ENCODE data around the gene TXNL4B.

The TXNL4B gene

DNA sequence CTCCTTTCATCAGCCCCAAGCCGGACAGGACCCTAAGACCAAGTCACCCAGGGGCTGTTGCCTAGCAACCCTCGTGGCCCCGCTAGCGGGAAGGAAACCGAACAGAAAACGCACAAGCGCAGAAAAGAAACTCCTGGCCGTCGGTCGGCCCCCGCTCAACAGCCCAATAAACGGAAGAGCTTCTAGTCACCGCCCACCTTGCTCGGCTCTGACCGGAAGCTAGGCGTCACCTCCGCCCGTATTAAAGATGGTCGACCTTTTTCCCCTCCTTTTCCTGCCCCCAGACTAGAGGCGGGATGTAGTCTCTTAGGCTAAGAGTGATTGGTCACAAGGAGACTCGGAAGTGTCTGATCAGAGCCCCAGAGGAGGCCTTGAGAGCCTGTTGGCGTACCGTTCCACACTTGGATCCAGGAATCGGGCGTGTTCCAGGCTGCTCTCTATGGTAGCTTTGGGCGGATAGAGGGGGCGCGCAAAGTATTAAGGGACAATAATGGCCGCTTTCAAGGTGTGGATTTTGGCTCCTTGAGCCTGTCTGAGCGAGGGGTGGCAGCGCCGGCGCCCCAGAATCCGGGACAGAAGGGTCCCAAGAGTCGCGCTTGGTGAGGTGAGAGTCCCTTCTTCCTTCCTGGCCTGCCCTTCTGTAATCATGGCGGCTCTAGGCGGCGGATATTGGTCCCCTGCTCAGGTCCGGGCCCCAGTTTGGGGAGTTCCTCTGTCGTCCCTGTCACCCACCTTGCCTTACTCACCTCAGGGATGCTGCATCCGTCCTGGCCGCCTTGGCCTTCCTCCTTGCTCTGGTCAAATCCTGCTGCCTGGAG, at the start of gene TXNL4B, which contains the start of gene DHX38:
Gene TXNL4B (minus strand): TSS at position 173 of the 818 bp plus-strand sequence. CDS start 2,871 bp downstream, outside the sequence.
Gene DHX38 (plus strand): TSS at position 400 of the 818 bp plus-strand sequence. CDS start 2,311 bp downstream, outside the sequence.
- peak; percentile 87 for DNase-seq

- DNase-seq: no peak
Observed at GRCh38 chr16:72142476-72142875, 49.1 kb upstream of the TXNL4B start.

GRCh38 chr16:72139908-72140307, 46.5 kb upstream of the TXNL4B start:
- no peak for DNase-seq

DNA sequence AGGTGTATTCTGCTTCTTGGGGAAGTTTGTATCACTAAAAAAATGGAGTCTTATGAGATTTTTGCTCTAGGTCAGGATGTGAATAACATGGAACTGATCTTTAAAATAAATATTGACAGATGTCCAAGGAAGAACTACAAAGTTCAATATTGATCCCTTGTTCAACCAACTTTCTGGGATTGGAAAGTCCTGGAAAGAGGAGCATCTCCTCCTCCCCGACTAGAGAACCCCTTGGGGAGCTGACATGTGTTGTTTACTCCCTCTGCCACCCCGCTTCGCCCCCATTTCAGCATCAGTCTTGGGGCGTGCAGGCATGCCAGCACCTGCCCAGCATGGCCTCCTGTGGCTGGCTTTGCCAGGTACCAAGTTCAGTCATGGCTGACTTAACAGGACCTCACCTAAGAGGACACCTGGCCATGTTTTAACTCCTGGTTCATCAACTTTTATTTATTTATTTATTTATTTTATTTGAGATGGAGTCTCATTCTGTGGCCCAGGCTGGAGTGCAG, 44.7 kb upstream of the TXNL4B start:
- no peak for DNase-seq

- DNase-seq: no peak
Observed at GRCh38 chr16:72137380-72138063, 44.1 kb upstream of the TXNL4B start.

DNA sequence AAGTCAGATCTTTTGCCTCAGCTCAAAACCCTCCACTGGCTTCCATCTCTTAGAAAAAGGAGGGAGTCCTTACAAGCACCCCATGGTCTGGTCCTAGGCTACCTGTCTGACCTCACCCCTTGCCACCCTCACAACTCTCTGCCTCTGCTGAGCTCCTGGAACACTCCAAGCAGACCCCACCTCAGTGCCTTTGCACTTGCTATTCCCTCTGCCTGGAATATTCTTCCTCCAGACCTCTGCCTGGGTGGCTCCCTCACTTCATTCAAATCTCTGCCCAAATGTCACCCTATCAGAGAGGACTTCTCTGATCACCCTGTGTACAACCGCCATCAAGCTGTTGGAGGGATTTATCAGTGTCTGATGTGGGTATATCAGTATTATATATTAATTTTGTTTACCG, 41.1 kb upstream of the TXNL4B start:
- DNase-seq: no peak

- no peak for DNase-seq
Observed at GRCh38 chr16:72132726-72133125, 39.3 kb upstream of the TXNL4B start.

DNA sequence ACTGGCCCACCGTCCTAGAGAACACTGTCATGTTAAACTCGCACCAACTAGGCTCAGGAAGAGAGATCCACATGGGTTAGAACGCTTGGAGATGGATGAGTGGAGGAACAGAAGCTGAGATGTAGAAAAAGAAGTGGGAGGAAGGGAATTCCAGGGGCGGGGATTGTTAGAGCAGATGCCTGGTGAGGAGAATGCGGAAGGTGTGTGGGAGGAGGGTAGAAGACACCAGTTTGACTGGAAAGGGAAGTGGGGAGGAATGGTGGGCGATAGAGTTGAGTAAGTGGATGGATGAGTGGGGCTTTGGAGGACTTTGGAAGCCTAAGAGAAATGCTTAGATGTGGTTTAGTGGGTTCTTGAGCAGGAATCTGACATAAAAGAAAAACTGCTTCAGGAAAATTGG, 37.6 kb upstream of the TXNL4B start:
- no peak for DNase-seq

DNA sequence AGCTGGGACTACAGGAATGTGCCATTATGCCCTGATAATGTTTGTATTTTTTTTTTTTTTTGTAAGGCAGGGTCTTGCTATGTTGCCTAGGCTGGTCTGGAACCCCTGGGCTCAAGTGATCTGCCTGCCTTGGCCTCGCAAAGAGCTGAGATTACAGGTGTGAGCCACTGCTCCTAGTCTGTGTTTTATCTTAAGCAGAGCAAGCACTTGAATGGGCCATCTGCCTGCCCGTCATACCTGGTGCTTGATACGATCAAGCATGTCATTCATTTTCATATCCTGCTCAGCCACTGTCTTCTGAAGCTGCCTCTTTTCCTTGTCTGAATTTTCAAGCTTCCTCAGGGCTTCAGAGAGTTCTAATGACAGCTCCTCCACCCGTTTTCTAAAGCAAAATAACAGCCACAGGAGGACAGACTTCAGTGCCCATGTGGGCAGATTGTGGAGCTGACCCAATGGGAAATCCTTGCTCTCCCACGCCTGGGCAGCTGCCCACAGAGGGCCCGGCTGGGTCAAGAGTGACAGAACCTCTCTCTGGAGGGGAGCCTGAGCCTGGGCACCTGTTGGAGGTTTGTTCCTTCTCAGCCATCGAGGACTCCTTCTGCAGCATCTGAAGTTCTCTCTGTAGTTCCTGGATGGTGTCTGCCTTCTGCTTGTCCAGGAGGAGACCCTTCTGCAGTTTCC, 36.7 kb upstream of the TXNL4B start:
- DNase-seq: no peak

- DNase-seq: no peak
Observed at GRCh38 chr16:72128701-72129100, 35.3 kb upstream of the TXNL4B start.

GRCh38 chr16:72126429-72126765, 33.0 kb upstream of the TXNL4B start:
- no peak for DNase-seq

DNA sequence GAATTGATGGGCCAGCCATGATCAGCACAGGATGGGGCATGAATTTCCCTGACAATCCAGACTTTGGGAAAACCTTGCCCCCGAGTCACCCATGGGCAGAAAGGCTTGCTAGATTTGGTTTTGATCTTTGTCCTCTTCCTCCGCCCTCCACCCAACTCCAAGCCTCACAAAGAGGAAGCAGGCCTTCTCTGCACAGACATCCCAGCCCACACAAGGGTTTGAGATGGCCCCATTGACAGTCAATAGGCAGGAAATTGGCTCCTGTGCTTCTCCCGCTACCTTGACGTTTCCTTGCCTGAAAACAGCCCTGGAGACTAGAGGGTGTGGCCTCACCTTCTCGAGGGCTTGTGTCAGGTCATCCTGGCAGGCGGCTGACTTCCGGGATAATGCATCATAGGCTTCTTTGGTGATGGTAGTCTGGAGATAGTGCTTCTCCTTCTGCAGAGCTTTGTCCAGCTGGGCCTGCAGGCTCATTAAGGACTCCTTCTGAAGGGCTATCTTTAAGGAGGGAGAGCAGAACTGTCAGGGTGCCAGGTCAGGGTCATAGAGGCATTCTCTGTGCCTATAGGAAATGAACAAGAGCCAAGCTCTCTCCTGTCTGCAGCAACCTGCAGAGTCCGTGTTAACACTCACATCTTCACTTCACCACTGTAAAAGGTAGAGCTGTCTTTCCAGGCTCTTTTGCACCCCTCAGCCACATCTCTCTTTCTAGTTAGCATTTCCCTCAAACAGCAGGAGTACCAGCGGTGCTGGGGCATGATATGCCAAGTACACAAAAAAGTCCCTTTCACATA, 32.4 kb upstream of the TXNL4B start:
- no peak for DNase-seq

DNA sequence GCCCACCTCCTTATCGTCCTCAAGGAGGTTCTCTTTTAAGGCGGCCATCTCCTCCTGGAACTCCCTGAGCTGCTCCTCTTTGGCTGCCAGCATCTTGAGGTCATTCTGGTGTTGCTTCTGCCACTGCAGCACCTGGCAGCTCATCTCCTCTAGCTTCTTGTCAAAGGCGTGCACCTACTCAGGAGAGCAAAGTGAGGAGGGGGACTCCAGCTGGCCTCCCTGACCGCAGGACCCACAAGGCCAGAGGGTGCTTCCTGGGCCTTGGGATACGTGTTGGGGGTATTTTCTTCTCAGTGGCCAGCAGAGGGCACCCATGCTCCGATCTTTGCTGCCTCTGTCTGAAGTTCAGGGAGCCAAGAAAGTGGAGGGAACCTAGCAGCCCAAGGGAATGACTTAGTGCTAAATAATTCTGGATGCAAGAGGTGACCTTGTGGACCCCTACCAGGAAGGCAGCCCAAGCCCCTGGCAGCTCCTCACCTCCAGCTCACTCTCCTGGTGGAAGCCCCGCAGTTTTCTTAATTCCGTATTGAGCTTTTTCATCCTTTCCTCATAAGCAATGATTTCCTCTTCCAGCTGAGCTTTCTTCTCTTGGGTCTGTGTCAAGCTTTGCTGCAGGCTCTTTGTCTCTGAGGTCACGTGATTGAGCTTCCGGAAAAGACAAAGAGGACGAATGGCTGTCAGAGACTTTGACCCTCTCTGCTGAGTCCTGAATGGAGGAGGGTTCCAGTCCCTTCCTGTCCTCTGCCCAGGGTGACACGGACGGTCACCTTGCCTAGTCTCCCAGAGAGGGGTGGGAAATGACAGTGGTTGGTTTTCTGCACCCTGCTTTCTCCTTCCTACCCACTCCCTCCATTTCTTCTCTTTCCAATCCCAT, 31.6 kb upstream of the TXNL4B start:
- DNase-seq: no peak

DNA sequence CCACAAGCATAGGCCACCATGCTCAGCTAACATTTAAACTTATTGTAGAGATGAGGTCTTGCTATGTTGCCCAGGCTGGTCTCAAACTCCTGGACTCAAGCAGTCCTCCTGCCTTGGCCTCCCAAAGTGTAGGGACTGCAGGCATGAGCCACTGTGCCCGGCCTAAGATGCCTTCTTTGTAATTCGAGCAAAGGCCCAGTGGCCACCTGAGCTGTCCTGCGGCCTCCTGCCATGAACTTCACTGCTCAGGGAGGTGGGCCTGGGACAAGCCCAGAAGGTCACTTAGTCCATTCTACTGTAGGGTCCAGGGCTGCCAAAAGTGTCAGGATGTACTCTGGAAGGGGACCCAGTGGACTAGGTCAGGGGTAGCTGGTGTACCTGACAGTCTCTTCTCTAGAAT, 30.7 kb upstream of the TXNL4B start:
- no peak for DNase-seq

DNA sequence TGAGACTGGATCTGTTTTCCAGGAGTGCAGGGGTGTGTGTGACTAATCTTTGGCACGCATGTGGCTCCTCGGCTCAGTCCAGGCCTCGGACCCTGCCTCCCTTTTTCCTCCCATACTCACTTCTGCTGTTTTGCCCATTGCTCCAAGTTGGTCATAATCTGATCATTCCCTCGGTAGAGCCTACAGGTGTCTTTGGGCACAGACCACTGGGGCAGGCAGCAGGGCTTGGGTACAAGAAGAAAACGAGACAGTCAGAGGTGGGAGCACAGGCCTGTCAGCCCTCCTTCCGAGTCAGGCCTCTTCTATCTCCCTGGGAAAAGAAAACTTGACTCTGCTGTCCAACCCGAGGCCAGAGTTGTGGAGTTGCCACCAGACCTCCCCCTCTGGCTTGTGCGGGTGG, 30.0 kb upstream of the TXNL4B start:
- DNase-seq: no peak

DNA sequence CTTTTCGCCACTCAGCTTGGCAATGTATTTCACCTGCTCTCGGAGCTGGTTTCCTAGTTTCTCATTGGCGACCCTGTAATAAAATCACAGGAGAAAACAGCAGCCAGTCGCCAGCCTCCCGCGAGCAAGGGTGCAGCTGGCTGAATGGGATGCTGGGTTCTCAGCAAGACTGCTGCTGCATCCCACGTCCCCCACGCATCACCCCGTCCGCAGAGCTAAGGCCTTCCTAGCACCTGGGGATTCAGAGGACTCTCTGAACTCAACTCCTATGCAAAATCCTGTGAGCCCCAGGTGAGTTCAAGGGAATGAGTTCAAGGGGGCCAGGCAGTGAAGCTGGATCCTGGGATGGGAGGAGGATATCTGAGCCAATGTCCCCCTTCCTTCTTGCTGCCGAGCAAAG, 29.5 kb upstream of the TXNL4B start:
- DNase-seq: no peak

DNA sequence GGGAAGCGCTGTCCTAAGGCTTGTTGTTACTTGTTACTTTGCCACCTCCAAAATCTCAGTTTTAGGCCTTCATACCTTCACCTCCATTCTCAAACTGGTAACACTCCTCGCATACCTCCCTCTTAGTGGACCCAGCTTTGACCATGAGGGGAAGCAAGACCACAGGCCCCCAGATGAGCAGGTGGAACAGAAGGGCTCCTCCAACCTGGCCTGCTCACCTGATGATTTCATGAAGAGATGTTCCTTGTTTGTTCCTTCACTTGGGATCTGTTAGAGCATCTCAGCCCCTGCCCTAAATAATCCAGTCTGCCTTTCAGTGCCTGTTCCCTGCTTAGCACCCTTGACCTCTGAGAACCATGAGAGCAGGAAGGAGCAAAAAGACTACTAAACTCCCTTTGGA, 28.9 kb upstream of the TXNL4B start:
- no peak for DNase-seq

- no peak for DNase-seq
Observed at GRCh38 chr16:72120026-72120425, 26.6 kb upstream of the TXNL4B start.

DNA sequence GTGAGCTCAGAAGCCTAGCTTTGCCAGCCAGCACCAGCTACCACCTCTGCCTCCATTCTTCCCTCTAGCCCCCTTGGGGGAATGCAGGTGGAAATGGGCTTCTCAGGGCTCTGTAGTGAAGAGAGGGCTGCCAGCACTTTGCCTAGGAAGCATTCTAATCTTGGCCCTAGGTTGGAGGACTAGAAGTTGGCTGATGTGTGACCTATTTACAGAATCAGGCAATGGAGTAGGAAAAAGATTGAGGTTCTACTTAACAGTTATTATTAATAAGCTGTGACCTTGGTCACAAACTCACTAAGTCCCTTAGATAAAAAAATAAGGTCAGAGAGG, 20.2 kb upstream of the TXNL4B start:
- no peak for DNase-seq

GRCh38 chr16:72112906-72113615, 19.6 kb upstream of the TXNL4B start:
- no peak for DNase-seq

DNA sequence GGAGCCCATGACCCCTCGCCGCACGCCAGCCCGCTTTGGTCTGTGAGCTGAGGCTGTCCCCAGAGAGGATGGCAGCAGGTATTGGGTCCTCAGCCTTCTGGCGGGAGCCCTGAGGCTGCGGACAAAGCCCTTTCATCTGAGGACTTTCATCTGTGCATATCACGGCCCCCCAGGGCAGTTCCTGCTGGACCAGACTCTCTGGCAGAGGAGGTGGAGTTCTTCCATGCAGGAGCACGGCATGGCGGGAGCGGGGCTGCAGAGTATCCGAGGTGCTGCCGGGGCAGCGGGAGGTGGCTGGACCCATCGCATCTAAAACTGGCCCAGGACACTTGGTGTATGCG, 19.0 kb upstream of the TXNL4B start:
- no peak for DNase-seq

All from GDM1 (cell line).